HepG2 (cell line): Measurements from ENCODE around the gene NOX3. TPM values are rescaled to one million over a fixed set of nuclear protein-coding genes. Genes with fewer than 3 reads are reported as not detected.

Experiments
- AHDC1 ChIP-seq: sonication (generic); formaldehyde crosslinking; IDR thresholded peaks from 2 replicates; pipeline ENCODE4 v1.5.1; 2020; ENCODE audit warnings: mild to moderate bottlenecking, missing genetic modification reagents, borderline replicate concordance
- FOXO4 ChIP-seq: sonication (generic); formaldehyde crosslinking; conservative IDR thresholded peaks from 2 replicates; pipeline ENCODE4 v1.8.1; 2023; ENCODE audit warnings: missing genetic modification reagents
- FOXP1 ChIP-seq, 2 experiments: fragments of 450-650 bp in 1 of 2; IDR thresholded peaks; 2 replicates each; pipeline ENCODE4 v1.6.1; 2017 to 2018; ENCODE audit warnings: antibody characterized with exemption in 1 of 2
- HMGXB4 ChIP-seq, 2 experiments: sonication (generic) in 1 of 2; formaldehyde crosslinking in 1 of 2; IDR thresholded peaks; 2 replicates each; pipeline versions ENCODE4 v1.4.0 to v1.6.1; 2018 to 2020; ENCODE audit warnings: missing genetic modification reagents in 2 of 2, borderline replicate concordance in 1 of 2, low read depth in 1 of 2, mild to moderate bottlenecking in 1 of 2, missing biosample characterization in 1 of 2
- HNF4A ChIP-seq: sonication (generic); formaldehyde crosslinking; IDR thresholded peaks from 2 replicates; pipeline ENCODE4 v1.4.0; 2020; ENCODE audit warnings: missing genetic modification reagents
- IKZF4 ChIP-seq: sonication (generic); formaldehyde crosslinking; IDR thresholded peaks from 2 replicates; pipeline ENCODE4 v1.5.1; 2020; ENCODE audit warnings: borderline replicate concordance, mild to moderate bottlenecking, low read depth, missing genetic modification reagents; ENCODE audit errors: not compliant biosample characterization
- KDM2A ChIP-seq: sonication (generic); formaldehyde crosslinking; IDR thresholded peaks from 2 replicates; pipeline ENCODE4 v1.4.0; 2020; ENCODE audit warnings: low read depth, missing genetic modification reagents, borderline replicate concordance
- MAZ ChIP-seq, 2 experiments: sonication (generic) in 1 of 2; formaldehyde crosslinking in 1 of 2; IDR thresholded peaks; 2 replicates each; pipeline versions ENCODE4 v1.5.0 to v1.6.1; 2012 to 2020; ENCODE audit warnings: low read depth in 2 of 2, mild to moderate bottlenecking in 2 of 2, borderline replicate concordance in 1 of 2, improper control_type of control experiment in 1 of 2, low read length in 1 of 2, missing genetic modification reagents in 1 of 2, moderate library complexity in 1 of 2
- MED1 ChIP-seq: sonication (generic); formaldehyde crosslinking; IDR thresholded peaks from 2 replicates; pipeline ENCODE4 v1.4.0; 2020; ENCODE audit warnings: missing genetic modification reagents
- MIER3 ChIP-seq: IDR thresholded peaks from 2 replicates; pipeline ENCODE4 v1.6.1; 2016; ENCODE audit warnings: missing compliant biosample characterization, borderline replicate concordance
- MXD3 ChIP-seq: IDR thresholded peaks from 2 replicates; pipeline ENCODE4 v1.6.1; 2016; ENCODE audit warnings: mild to moderate bottlenecking, missing biosample characterization, missing genetic modification reagents
- NCOA1 ChIP-seq: sonication (generic); formaldehyde crosslinking; IDR thresholded peaks from 2 replicates; pipeline ENCODE4 v1.9.0; 2021; ENCODE audit warnings: missing genetic modification reagents
- POGZ ChIP-seq: sonication (generic); formaldehyde crosslinking; IDR thresholded peaks from 2 replicates; pipeline ENCODE4 v1.4.0; 2020; ENCODE audit warnings: mild to moderate bottlenecking, missing genetic modification reagents
- REXO4 ChIP-seq: sonication (generic); formaldehyde crosslinking; IDR thresholded peaks from 2 replicates; pipeline ENCODE4 v1.8.0; 2022; ENCODE audit warnings: missing genetic modification reagents, mild to moderate bottlenecking, borderline replicate concordance
- RFXAP ChIP-seq: sonication (generic); formaldehyde crosslinking; IDR thresholded peaks from 2 replicates; pipeline ENCODE4 v1.4.0; 2020; ENCODE audit warnings: missing genetic modification reagents, borderline replicate concordance
- TBX2 ChIP-seq: sonication (generic); formaldehyde crosslinking; IDR thresholded peaks from 2 replicates; pipeline ENCODE4 v1.5.0; 2020; ENCODE audit warnings: missing genetic modification reagents, mild to moderate bottlenecking, borderline replicate concordance
- YEATS4 ChIP-seq: sonication (generic); formaldehyde crosslinking; IDR thresholded peaks from 2 replicates; pipeline ENCODE4 v1.4.0; 2020; ENCODE audit warnings: missing genetic modification reagents, borderline replicate concordance
- ZC3H4 ChIP-seq: sonication (generic); formaldehyde crosslinking; IDR thresholded peaks from 2 replicates; pipeline ENCODE4 v1.4.0; 2020; ENCODE audit warnings: missing genetic modification reagents, borderline replicate concordance
- polyA plus RNA-seq, 8 experiments: library from polyadenylated mRNA; depleted of rRNA in 3 of 8; stranded (reverse) in 7 of 8; unstranded in 1 of 8; fragments of >200 nt; fragmentation: Illumina TruSeq in 4 of 8; extraction: Trizol in 4 of 8; gene quantifications; 2 replicates each; pipeline versions ENCODE4 v1.2.1 to v1.2.3, GENCODE V29; 2011 to 2016; ENCODE audit warnings: low read depth in 4 of 8, missing spikeins in 1 of 8, mixed read lengths in 1 of 8; ENCODE audit not compliant: insufficient read depth in 1 of 8
- total RNA-seq, 5 experiments: library from RNA; depleted of rRNA; stranded (reverse); fragments of >200 nt; fragmentation: Illumina TruSeq; extraction: Trizol; gene quantifications; 2 replicates each; pipeline ENCODE4 v1.2.3, GENCODE V29; 2016; ENCODE audit warnings: low read depth in 1 of 5

NOX3 gene
- total and polyA plus RNA-seq, 2 of the 13 experiments (the other 11 are each of a cell fraction or from before 2014, with no cell fraction given) = 0.09 to 0.18 TPM

- TF ChIP-seq NCOA1 (peak; percentile 81), YEATS4 (CRISPR knock-in tag) (peak; percentile 39; the same call in 1 of the 2 replicates), MIER3 (CRISPR knock-in tag) (peak; percentile 48; the same call in 1 of the 2 replicates), MED1 (CRISPR knock-in tag) (peak; percentile 96), KDM2A (peak; percentile 58), TBX2 (CRISPR knock-in tag) (peak; percentile 62; the same call in 1 of the 2 replicates), REXO4 (no peak), POGZ (peak; percentile 74), IKZF4 (CRISPR knock-in tag) (peak; percentile 59), HNF4A (peak; percentile 56), MXD3 (CRISPR knock-in tag) (peak; percentile 63; the same call in 1 of the 2 replicates), FOXO4 (CRISPR knock-in tag) (peak; percentile 89; the same call in 1 of the 2 replicates), RFXAP (CRISPR knock-in tag) (peak; percentile 49; the same call in 1 of the 2 replicates), AHDC1 (CRISPR knock-in tag) (peak; percentile 61; the same call in 1 of the 2 replicates), ZC3H4 (CRISPR knock-in tag) (no peak), HMGXB4 (CRISPR knock-in tag; IDR thresholded peaks at IDR 0.05; ENCODE audit: borderline replicate concordance in 1 of 2, low read depth in 1 of 2) (peak in 1 of 2 experiments; percentile 75; a peak in 1 of 4 replicates), FOXP1 (IDR thresholded peaks at IDR 0.05) (no peak), FOXP1 (CRISPR knock-in tag; IDR thresholded peaks at IDR 0.05) (peak; percentile 73), MAZ (IDR thresholded peaks at IDR 0.05; ENCODE audit: borderline replicate concordance, low read depth, low read length) (no peak), MAZ (CRISPR knock-in tag; IDR thresholded peaks at IDR 0.05; ENCODE audit: low read depth) (no peak)
Measured at GRCh38 chr6:155495011-155495768, 39.6 kb upstream of the NOX3 start (continued).
